ENCODE measurements around the gene URM1. TPM values are rescaled to one million over a fixed set of nuclear protein-coding genes. Genes with fewer than 3 reads are reported as not detected.

Gene URM1
- polyA plus RNA-seq, 1 experiment, result 95.7 TPM

- Histone ChIP-seq H3K36me3 (ENCODE audit: control insufficient read depth, insufficient read depth, low read length) (no peaks in the 10 kb centered on the region), H3K4me3 (ENCODE audit: low read depth, low read length) (no peak overlapping the region), H3K27me3 (ENCODE audit: control insufficient read depth, insufficient read depth, low read length) (no peaks in the 10 kb centered on the region; the same call in 1 of the 2 replicates)
- POLR2A ChIA-PET, result no interaction called here
- CTCF ChIA-PET, result interaction anchor here (2.8 to 10.5 kb wide), 2 partner anchors 12 to 46 kb away, joined by 20 to 108 read pairs; partner anchors contain the start of gene CERCAM
- no peak for DNase-seq (ENCODE audit: low read depth)
- TF ChIP-seq, protein P1, sequence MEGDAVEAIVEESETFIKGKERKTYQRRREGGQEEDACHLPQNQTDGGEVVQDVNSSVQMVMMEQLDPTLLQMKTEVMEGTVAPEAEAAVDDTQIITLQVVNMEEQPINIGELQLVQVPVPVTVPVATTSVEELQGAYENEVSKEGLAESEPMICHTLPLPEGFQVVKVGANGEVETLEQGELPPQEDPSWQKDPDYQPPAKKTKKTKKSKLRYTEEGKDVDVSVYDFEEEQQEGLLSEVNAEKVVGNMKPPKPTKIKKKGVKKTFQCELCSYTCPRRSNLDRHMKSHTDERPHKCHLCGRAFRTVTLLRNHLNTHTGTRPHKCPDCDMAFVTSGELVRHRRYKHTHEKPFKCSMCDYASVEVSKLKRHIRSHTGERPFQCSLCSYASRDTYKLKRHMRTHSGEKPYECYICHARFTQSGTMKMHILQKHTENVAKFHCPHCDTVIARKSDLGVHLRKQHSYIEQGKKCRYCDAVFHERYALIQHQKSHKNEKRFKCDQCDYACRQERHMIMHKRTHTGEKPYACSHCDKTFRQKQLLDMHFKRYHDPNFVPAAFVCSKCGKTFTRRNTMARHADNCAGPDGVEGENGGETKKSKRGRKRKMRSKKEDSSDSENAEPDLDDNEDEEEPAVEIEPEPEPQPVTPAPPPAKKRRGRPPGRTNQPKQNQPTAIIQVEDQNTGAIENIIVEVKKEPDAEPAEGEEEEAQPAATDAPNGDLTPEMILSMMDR (IDR thresholded peaks at IDR 0.05; ENCODE audit: insufficient read depth, low read depth, low read length), result no peak
These were observed 35.7 kb downstream of the URM1 start for GRCh38 chr9:128406848-128407391.

DNA sequence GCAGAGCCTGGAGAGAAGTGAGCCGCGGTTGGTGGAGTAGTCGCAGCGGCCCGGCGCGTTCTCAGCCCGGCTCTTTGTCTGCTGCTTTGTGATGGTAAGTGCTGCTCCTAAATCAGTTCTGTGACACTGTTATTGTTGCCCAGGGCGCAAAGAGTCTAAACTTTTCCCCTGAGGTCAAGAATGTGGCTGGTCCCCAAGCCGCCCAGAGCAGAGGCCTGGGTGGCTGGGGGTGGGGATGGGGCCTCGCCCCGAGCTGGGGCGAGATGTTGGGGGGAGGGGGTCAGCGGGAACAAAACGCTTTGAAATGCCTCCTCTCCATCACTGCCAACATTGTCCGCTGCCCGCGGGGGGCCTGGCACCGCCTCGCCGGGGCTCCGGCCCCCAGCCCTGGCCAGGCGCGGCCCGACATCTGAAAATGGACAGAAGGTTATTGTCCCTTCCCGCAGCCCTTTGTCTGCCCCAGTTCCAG lies 37.8 kb downstream of the URM1 start:
- DNase-seq (ENCODE audit: low read depth), result no peak
- POLR2A ChIA-PET, result no interaction called here
- peaks cover 2% of the 10 kb centered on the region; the same call in 1 of the 2 replicates for H3K27me3 ChIP-seq (ENCODE audit: control insufficient read depth, insufficient read depth, low read length)
- CTCF ChIA-PET, result interaction anchor here (1.4 to 10.5 kb wide), 4 partner anchors 11 to 112 kb away, joined by 6 to 108 read pairs (median 28); no protein-coding TSS in a partner anchor
- TF ChIP-seq, protein P1 (IDR thresholded peaks at IDR 0.05; ENCODE audit: insufficient read depth, low read depth, low read length), result no peak
- H3K4me3 ChIP-seq (ENCODE audit: low read depth, low read length), result no peak overlapping the region
- H3K36me3 ChIP-seq (ENCODE audit: control insufficient read depth, insufficient read depth, low read length), result no peaks in the 10 kb centered on the region

- Histone ChIP-seq H3K36me3 (ENCODE audit: control insufficient read depth, insufficient read depth, low read length) (no peaks in the 10 kb centered on the region), H3K4me3 (ENCODE audit: low read depth, low read length) (no peak overlapping the region), H3K27me3 (ENCODE audit: control insufficient read depth, insufficient read depth, low read length) (peaks cover 2% of the 10 kb centered on the region; the same call in 1 of the 2 replicates)
- CTCF ChIA-PET, result interaction anchor here (1.4 to 10.5 kb wide), 5 partner anchors 11 to 112 kb away, joined by 6 to 108 read pairs (median 24); partner anchors contain the start of gene CERCAM
- DNase-seq (ENCODE audit: low read depth), result no peak
- TF ChIP-seq, protein P1 (IDR thresholded peaks at IDR 0.05; ENCODE audit: insufficient read depth, low read depth, low read length), result no peak
- POLR2A ChIA-PET, result no interaction called here
These were observed 38.3 kb downstream of the URM1 start for GRCh38 chr9:128409450-128409849.

DNA sequence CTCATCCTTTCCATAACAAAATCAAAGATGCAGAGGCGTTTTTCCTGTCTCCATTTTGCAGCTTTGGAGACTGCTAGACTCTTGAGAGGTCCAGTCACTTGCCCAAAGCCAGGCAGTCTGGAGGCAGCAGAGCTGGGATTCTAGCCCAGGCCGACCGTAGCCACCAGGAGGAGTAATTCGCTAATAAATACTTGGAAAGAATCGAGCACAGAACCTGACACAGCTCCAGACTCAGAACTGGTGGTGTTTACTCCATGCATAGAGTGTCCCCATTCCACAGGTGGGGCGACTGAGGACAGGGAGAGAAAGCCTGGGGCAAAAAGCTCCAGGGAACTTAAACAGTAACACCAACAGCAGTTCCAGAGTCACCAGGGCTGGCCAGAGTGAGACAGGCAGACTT lies 38.8 kb downstream of the URM1 start:
- H3K36me3 ChIP-seq (ENCODE audit: control insufficient read depth, insufficient read depth, low read length), result no peaks in the 10 kb centered on the region
- peaks cover 2% of the 10 kb centered on the region; the same call in 1 of the 2 replicates for H3K27me3 ChIP-seq (ENCODE audit: control insufficient read depth, insufficient read depth, low read length)
- no peak overlapping the region for H3K4me3 ChIP-seq (ENCODE audit: low read depth, low read length)
- DNase-seq (ENCODE audit: low read depth), result no peak
- TF ChIP-seq, protein P1 (IDR thresholded peaks at IDR 0.05; ENCODE audit: insufficient read depth, low read depth, low read length), result peak; percentile 36
- CTCF ChIA-PET, result interaction anchor here (0.8 to 10.5 kb wide), 7 partner anchors 10 to 113 kb away, joined by 4 to 108 read pairs (median 21); partner anchors contain the start of gene CERCAM
- POLR2A ChIA-PET, result no interaction called here

DNA sequence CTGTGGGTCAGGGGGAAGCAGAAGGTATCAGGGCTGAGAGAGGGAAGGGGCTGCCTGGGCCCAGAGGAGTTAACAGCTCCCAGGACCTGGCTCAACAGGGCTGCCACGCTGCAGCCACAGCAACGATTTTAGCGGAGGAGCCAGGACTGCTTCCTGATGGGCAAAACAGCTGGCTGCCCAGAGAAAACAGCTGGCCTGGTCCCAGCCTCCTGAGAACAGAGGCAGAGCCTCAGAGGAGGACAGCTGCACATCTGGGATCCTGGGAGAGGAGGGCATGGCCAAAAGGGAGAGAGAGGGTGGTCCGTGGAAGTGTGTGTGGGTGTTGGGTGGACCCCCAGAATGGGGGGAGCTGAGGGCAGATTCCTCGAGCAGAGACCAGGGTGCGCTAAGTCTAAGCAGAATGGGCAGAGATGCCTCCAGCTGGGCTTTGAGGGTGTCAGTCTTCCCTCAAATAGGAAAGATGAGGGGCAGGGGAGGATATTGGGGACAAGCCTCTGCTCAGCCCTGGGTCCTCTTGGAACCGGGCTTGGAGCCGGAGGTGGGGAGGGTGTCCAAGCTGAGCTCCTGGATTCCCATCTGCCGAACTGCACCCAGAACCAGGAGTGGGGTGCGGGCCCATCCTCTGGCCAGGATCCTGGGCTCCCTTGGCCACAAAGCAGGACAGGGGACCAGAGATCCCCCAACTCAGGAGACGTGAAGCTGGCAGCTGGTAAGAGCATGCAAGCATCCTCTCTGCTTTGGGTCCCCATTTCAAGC lies 40.4 kb downstream of the URM1 start:
- TF ChIP-seq, protein P1 (IDR thresholded peaks at IDR 0.05; ENCODE audit: insufficient read depth, low read depth, low read length), result no peak
- Histone ChIP-seq H3K36me3 (ENCODE audit: control insufficient read depth, insufficient read depth, low read length) (no peaks in the 10 kb centered on the region), H3K27me3 (ENCODE audit: control insufficient read depth, insufficient read depth, low read length) (peaks cover 7% of the 10 kb centered on the region), H3K4me3 (ENCODE audit: low read depth, low read length) (no peak overlapping the region)
- ChIA-PET CTCF (interaction anchor here (0.6 to 10.5 kb wide), 15 partner anchors 9 to 156 kb away, joined by 3 to 108 read pairs (median 5); partner anchors contain the start of genes CERCAM, GOLGA2, SWI5 and URM1), POLR2A (no interaction called here)
- DNase-seq (ENCODE audit: low read depth), result no peak
